Measurements from ENCODE around the gene BCAR3. TPM values are rescaled to one million over a fixed set of nuclear protein-coding genes. Genes with fewer than 3 reads are reported as not detected.

Gene BCAR3
- total and polyA plus RNA-seq, 2 of the 4 experiments (the other 2 are of a cell fraction), result 41.4 to 46.4 TPM

DNA sequence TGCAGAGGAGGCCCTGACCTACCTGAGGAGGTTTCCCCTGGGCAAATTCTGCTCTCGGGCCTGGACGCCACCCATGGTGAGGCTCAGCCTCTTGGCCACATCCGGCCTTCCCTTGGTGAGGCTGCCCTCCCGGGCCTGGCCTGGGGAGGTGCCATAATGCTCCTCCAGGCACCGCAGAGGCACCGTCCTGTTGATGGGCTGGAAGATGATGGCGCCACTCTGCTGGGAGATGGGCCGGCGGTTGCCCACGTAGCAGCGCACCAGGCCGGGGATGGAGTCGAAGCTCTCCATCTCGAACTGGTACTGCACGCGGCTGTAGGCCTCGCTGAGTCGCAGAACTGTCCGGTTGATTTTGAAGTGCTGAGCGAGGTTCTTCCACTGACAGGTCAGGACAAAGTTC lies 92.7 kb downstream of the BCAR3 start:
- dilution Hi-C loops (cut with HindIII; ENCODE audit: low sequenced_read_pairs, unreplicated experiment), result no loop called here
- H3K9ac ChIP-seq (ENCODE audit: low read depth, low read length), result no peak overlapping the region

More for the DNA sequence above, 92.7 kb downstream of the BCAR3 start:
- Histone ChIP-seq H3K4me3 (ENCODE audit: insufficient read depth, low read depth, low read length) (no peak overlapping the region), H2AK9ac (replicated peaks; ENCODE audit: low read depth, low read length, poor library complexity) (peak overlapping the region; percentile 16), H2AFZ (replicated peaks; ENCODE audit: low read length, poor library complexity) (no peak overlapping the region), H4K8ac (ENCODE audit: low read depth in 2 of 2, low read length in 2 of 2) (no peak overlapping the region), H2BK120ac (ENCODE audit: low read depth, low read length) (no peak overlapping the region), H3K4me2 (ENCODE audit: low read depth, low read length) (no peak overlapping the region), H2BK20ac (ENCODE audit: low read depth, low read length) (no peak overlapping the region), H3K23ac (ENCODE audit: low read depth, low read length) (no peak overlapping the region), H3K18ac (ENCODE audit: low read depth, low read length) (no peak overlapping the region), H3K27me3 (ENCODE audit: control insufficient read depth, insufficient read depth, low read length) (no peaks in the 10 kb centered on the region), H3K14ac (replicated peaks; ENCODE audit: low read depth, low read length) (no peak overlapping the region), H2BK15ac (ENCODE audit: low read depth, low read length) (no peak overlapping the region), H3K4me1 (ENCODE audit: control insufficient read depth, insufficient read depth, low read length) (peaks cover 9% of the 10 kb centered on the region), H3K4ac (ENCODE audit: low read depth, low read length) (no peak overlapping the region), H2AK5ac (ENCODE audit: low read depth, low read length) (no peak overlapping the region), H4K5ac (ENCODE audit: low read depth, low read length) (no peak overlapping the region), H3K56ac (ENCODE audit: extremely low read depth, insufficient read depth, low read length) (no peak overlapping the region), H3K9me1 (ENCODE audit: insufficient read depth, low read length) (peaks cover 38% of the 10 kb centered on the region), H3K36me3 (ENCODE audit: control insufficient read depth, insufficient read depth, low read length) (peaks cover 39% of the 10 kb centered on the region), H4K20me1 (ENCODE audit: insufficient read depth, low read length) (peaks cover 65% of the 10 kb centered on the region), H3K27ac (ENCODE audit: insufficient read depth, low read length) (no peak overlapping the region), H4K91ac (ENCODE audit: insufficient read depth, low read depth, low read length) (no peak overlapping the region), H2BK5ac (ENCODE audit: low read depth, low read length, poor library complexity, severe bottlenecking) (no peak overlapping the region), H3K79me1 (ENCODE audit: low read depth in 1 of 2, low read length in 2 of 2) (peaks cover 41 to 87% of the 10 kb centered on the region in 2 experiments), H3K9me3 (ENCODE audit: control insufficient read depth, insufficient read depth, low read length) (no peaks in the 10 kb centered on the region)
- ChIA-PET POLR2A (ENCODE audit: unreplicated experiment) (interaction anchor here (0.5 kb wide), 1 partner anchor 599 kb away, joined by 3 read pairs; no protein-coding TSS in a partner anchor), CTCF (no interaction called here)
- no TSS peak for BruUV-seq (replicated peaks)
- intact Hi-C loops (cut with micrococcal nuclease), result no loop called here
- TF ChIP-seq FOS (IDR thresholded peaks at IDR 0.05; ENCODE audit: low read depth, low read length) (no peak), MAFK (IDR thresholded peaks at IDR 0.05; ENCODE audit: low read depth, low read length) (no peak), CHD1 (IDR thresholded peaks at IDR 0.05; ENCODE audit: low read depth, low read length) (no peak), MAZ (IDR thresholded peaks at IDR 0.05; ENCODE audit: borderline replicate concordance, low read depth, low read length) (no peak), RAD21 (IDR thresholded peaks at IDR 0.05; ENCODE audit: low read length) (no peak), MXI1 (IDR thresholded peaks at IDR 0.05; ENCODE audit: borderline replicate concordance, low read depth, low read length) (no peak), NFE2L2 (IDR thresholded peaks at IDR 0.05; ENCODE audit: low read depth, low read length) (no peak), SMC3 (IDR thresholded peaks at IDR 0.05; ENCODE audit: low read depth, low read length) (no peak), POLR2A (IDR thresholded peaks at IDR 0.05; ENCODE audit: low read depth, low read length) (no peak), CEBPB (IDR thresholded peaks at IDR 0.05; ENCODE audit: low read depth, low read length) (no peak), BHLHE40 (IDR thresholded peaks at IDR 0.05; ENCODE audit: low read depth, low read length) (no peak), RCOR1 (IDR thresholded peaks at IDR 0.05; ENCODE audit: insufficient replicate concordance, low read length) (no peak), RFX5 (IDR thresholded peaks at IDR 0.05; ENCODE audit: low read depth, low read length) (no peak)
- TF ChIP-seq, protein P1, sequence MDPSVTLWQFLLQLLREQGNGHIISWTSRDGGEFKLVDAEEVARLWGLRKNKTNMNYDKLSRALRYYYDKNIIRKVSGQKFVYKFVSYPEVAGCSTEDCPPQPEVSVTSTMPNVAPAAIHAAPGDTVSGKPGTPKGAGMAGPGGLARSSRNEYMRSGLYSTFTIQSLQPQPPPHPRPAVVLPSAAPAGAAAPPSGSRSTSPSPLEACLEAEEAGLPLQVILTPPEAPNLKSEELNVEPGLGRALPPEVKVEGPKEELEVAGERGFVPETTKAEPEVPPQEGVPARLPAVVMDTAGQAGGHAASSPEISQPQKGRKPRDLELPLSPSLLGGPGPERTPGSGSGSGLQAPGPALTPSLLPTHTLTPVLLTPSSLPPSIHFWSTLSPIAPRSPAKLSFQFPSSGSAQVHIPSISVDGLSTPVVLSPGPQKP (IDR thresholded peaks at IDR 0.05; ENCODE audit: borderline replicate concordance, low read depth, low read length), result no peak
- TF ChIP-seq, protein P2, sequence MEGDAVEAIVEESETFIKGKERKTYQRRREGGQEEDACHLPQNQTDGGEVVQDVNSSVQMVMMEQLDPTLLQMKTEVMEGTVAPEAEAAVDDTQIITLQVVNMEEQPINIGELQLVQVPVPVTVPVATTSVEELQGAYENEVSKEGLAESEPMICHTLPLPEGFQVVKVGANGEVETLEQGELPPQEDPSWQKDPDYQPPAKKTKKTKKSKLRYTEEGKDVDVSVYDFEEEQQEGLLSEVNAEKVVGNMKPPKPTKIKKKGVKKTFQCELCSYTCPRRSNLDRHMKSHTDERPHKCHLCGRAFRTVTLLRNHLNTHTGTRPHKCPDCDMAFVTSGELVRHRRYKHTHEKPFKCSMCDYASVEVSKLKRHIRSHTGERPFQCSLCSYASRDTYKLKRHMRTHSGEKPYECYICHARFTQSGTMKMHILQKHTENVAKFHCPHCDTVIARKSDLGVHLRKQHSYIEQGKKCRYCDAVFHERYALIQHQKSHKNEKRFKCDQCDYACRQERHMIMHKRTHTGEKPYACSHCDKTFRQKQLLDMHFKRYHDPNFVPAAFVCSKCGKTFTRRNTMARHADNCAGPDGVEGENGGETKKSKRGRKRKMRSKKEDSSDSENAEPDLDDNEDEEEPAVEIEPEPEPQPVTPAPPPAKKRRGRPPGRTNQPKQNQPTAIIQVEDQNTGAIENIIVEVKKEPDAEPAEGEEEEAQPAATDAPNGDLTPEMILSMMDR (conservative IDR thresholded peaks at IDR 0.05; ENCODE audit: low read depth, low read length), result no peak
- TF ChIP-seq, protein P3, sequence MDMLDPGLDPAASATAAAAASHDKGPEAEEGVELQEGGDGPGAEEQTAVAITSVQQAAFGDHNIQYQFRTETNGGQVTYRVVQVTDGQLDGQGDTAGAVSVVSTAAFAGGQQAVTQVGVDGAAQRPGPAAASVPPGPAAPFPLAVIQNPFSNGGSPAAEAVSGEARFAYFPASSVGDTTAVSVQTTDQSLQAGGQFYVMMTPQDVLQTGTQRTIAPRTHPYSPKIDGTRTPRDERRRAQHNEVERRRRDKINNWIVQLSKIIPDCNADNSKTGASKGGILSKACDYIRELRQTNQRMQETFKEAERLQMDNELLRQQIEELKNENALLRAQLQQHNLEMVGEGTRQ (IDR thresholded peaks at IDR 0.05; ENCODE audit: low read depth, low read length), result no peak
- ATAC-seq (ENCODE audit: low read depth) (no peak), DNase-seq (no peak)
- WGBS, 2 experiments (ENCODE audit: extremely low coverage in 2 of 2, insufficient read length in 1 of 2), result 94% methylated on average over 16 of the region's 20 CpGs; no CpG with 5 or more reads in 1 of the 2 experiments
- in situ Hi-C loops (cut with MboI; ENCODE audit: low sequenced_read_pairs), result no loop called here

Data from IMR-90 (cell line).